Measurements from ENCODE around the gene TRIO.

TRIO gene

GRCh38 chr5:14402424-14402823, 259.3 kb downstream of the TRIO start:
- DNase-seq, result no peak

- DNase-seq, result no peak
These were observed 261.6 kb downstream of the TRIO start for GRCh38 chr5:14404780-14405179.

GRCh38 chr5:14405267-14405666, 262.1 kb downstream of the TRIO start:
- no peak for DNase-seq

- no peak for DNase-seq
These were observed 262.8 kb downstream of the TRIO start for GRCh38 chr5:14405706-14406553.

- DNase-seq, result no peak
These were observed 263.4 kb downstream of the TRIO start for GRCh38 chr5:14406554-14406849.

GRCh38 chr5:14407051-14407450, 263.9 kb downstream of the TRIO start:
- no peak for DNase-seq

GRCh38 chr5:14407746-14408175, 264.6 kb downstream of the TRIO start:
- no peak for DNase-seq

- no peak for DNase-seq
These were observed 265.9 kb downstream of the TRIO start for GRCh38 chr5:14408969-14409586.

- DNase-seq, result no peak
These were observed 266.9 kb downstream of the TRIO start for GRCh38 chr5:14410068-14410393.

- DNase-seq, result no peak
These were observed 267.5 kb downstream of the TRIO start for GRCh38 chr5:14410394-14411201.

GRCh38 chr5:14411216-14411615, 268.1 kb downstream of the TRIO start:
- no peak for DNase-seq

GRCh38 chr5:14413331-14413750, 270.2 kb downstream of the TRIO start:
- no peak for DNase-seq

GRCh38 chr5:14414007-14414406, 270.9 kb downstream of the TRIO start:
- DNase-seq, result no peak

- DNase-seq, result no peak
These were observed 271.5 kb downstream of the TRIO start for GRCh38 chr5:14414656-14415023.

GRCh38 chr5:14415024-14415697, 272.0 kb downstream of the TRIO start:
- DNase-seq, result no peak

- DNase-seq, result no peak
These were observed 272.5 kb downstream of the TRIO start for GRCh38 chr5:14415698-14416074.

- DNase-seq, result no peak
These were observed 273.6 kb downstream of the TRIO start for GRCh38 chr5:14416621-14417275.

- no peak for DNase-seq
These were observed 274.2 kb downstream of the TRIO start for GRCh38 chr5:14417276-14417730.

GRCh38 chr5:14417792-14418765, 274.9 kb downstream of the TRIO start:
- DNase-seq, result no peak

GRCh38 chr5:14419686-14420085, 276.5 kb downstream of the TRIO start:
- no peak for DNase-seq

GRCh38 chr5:14420101-14420811, 277.1 kb downstream of the TRIO start:
- DNase-seq, result no peak

All from GF-D8 (cell line).